ENCODE measurements around the gene GEMIN2.
"Not testable (repeated sequence)": the region's sequence is repeated elsewhere in the genome, so short reads cannot be mapped to it uniquely, and the experiment has no call there.

Gene GEMIN2

GRCh38 chr14:39179042-39179441 is 64.9 kb downstream of the GEMIN2 start:
- no peak for DNase-seq

- DNase-seq = no peak
Observed at GRCh38 chr14:39180553-39180952, 66.4 kb downstream of the GEMIN2 start.

GRCh38 chr14:39181026-39181692 is 67.0 kb downstream of the GEMIN2 start:
- DNase-seq = no peak

- no peak for DNase-seq
Observed at GRCh38 chr14:39181693-39182047, 67.5 kb downstream of the GEMIN2 start.

GRCh38 chr14:39182770-39183684 is 68.9 kb downstream of the GEMIN2 start:
- no peak for DNase-seq

GRCh38 chr14:39183685-39184003 is 69.5 kb downstream of the GEMIN2 start:
- DNase-seq = not testable (repeated sequence)

- no peak for DNase-seq
Observed at GRCh38 chr14:39184628-39185255, 70.6 kb downstream of the GEMIN2 start.

GRCh38 chr14:39185256-39186049 is 71.3 kb downstream of the GEMIN2 start:
- DNase-seq = no peak
